Neural cell (in vitro differentiated cells): ENCODE results near the gene DPF1. TPM values are rescaled to one million over a fixed set of nuclear protein-coding genes. Genes with fewer than 3 reads are reported as not detected.

Experiments used
- H2AFZ ChIP-seq: fragments of 200-600, 300-800 bp; sonication (generic), shearing (Covaris generic); 2 replicates; pipeline ENCODE4 v1.6.0; 2014; ENCODE audit warnings: low read depth, mild to moderate bottlenecking, antibody characterized with exemption, low read length, moderate library complexity
- H3F3A ChIP-seq: fragments of 200-600 bp; shearing (Covaris generic); 2 replicates; pipeline ENCODE4 v1.6.1; 2016; ENCODE audit warnings: mild to moderate bottlenecking, moderate library complexity, mixed read lengths, antibody characterized with exemption, low read length; ENCODE audit not compliant: insufficient read depth, poor library complexity, severe bottlenecking
- H3K27ac ChIP-seq: fragments of 200-600, 300-800 bp; sonication (generic), shearing (Covaris generic); 2 replicates; pipeline ENCODE4 v1.5.1; 2014; ENCODE audit warnings: mild to moderate bottlenecking, low read length, moderate library complexity
- H3K27me3 ChIP-seq: fragments of 300-800, 200-600 bp; sonication (generic), shearing (Covaris generic); 2 replicates; pipeline ENCODE4 v1.6.0; 2014; ENCODE audit warnings: mild to moderate bottlenecking, low read depth, low read length, moderate library complexity; ENCODE audit not compliant: insufficient read depth
- H3K36me3 ChIP-seq: fragments of 300-800, 200-600 bp; sonication (generic), shearing (Covaris generic); 2 replicates; pipeline ENCODE4 v1.5.1; 2014; ENCODE audit warnings: mild to moderate bottlenecking, antibody characterized with exemption, low read length, moderate library complexity; ENCODE audit not compliant: insufficient read depth
- H3K4me2 ChIP-seq: fragments of 300-800, 200-600 bp; sonication (generic), shearing (Covaris generic); 2 replicates; pipeline ENCODE4 v1.6.0; 2014; ENCODE audit warnings: mild to moderate bottlenecking, low read length
- H3K4me3 ChIP-seq: fragments of 300-800, 200-600 bp; sonication (generic), shearing (Covaris generic); 2 replicates; pipeline ENCODE4 v1.5.1; 2014; ENCODE audit warnings: mild to moderate bottlenecking, low read length, moderate library complexity
- H3K79me2 ChIP-seq: fragments of 200-600 bp; shearing (Covaris generic); replicated peaks from 2 replicates; pipeline ENCODE4 v1.6.0; 2014; ENCODE audit warnings: mild to moderate bottlenecking, low read length, moderate library complexity; ENCODE audit not compliant: insufficient read depth
- H3K9ac ChIP-seq: fragments of 300-800, 200-600 bp; sonication (generic), shearing (Covaris generic); 2 replicates; pipeline ENCODE4 v1.6.1; 2016; ENCODE audit warnings: mild to moderate bottlenecking, low read length, mixed read lengths
- H3K9me2 ChIP-seq: fragments of 200-600 bp; shearing (Covaris generic); 2 replicates; pipeline ENCODE4 v1.6.1; 2016; ENCODE audit warnings: mild to moderate bottlenecking, low read length, mixed read lengths; ENCODE audit not compliant: insufficient read depth
- H3K9me3 ChIP-seq: fragments of 200-600, 300-800 bp; sonication (generic), shearing (Covaris generic); 2 replicates; pipeline ENCODE4 v1.6.1; 2016; ENCODE audit warnings: mild to moderate bottlenecking, mixed run types, low read length, moderate library complexity, mixed read lengths
- H4K20me1 ChIP-seq: fragments of 200-600 bp; shearing (Covaris generic); 2 replicates; pipeline ENCODE4 v1.6.1; 2016; ENCODE audit warnings: mild to moderate bottlenecking, mixed run types; ENCODE audit not compliant: insufficient read depth
- EP300 ChIP-seq: fragments of 450-650 bp; conservative IDR thresholded peaks from 2 replicates; pipeline ENCODE4 v1.6.1; 2014; ENCODE audit warnings: antibody characterized with exemption, mild to moderate bottlenecking, moderate library complexity; ENCODE audit not compliant: poor library complexity, severe bottlenecking
- EZH2 ChIP-seq: fragments of 200-600, 300-800 bp; shearing (Covaris generic), sonication (generic); IDR thresholded peaks from 2 replicates; pipeline ENCODE4 v1.6.1; 2014; ENCODE audit warnings: antibody characterized with exemption, low read length, borderline replicate concordance, mild to moderate bottlenecking; ENCODE audit not compliant: insufficient read depth, poor library complexity, severe bottlenecking
- MXI1 ChIP-seq: fragments of 450-650 bp; conservative IDR thresholded peaks from 2 replicates; pipeline ENCODE4 v1.6.1; 2014; ENCODE audit warnings: antibody characterized with exemption, mild to moderate bottlenecking; ENCODE audit not compliant: poor library complexity, severe bottlenecking
- POLR2AphosphoS5 ChIP-seq: IDR thresholded peaks from 2 replicates; pipeline ENCODE4 v1.6.1; 2012
- RAD21 ChIP-seq: fragments of 450-650 bp; conservative IDR thresholded peaks from 2 replicates; pipeline ENCODE4 v1.6.1; 2014; ENCODE audit warnings: antibody characterized with exemption, mild to moderate bottlenecking, moderate library complexity
- REST ChIP-seq: IDR thresholded peaks from 2 replicates; pipeline ENCODE4 v1.6.1; 2012; ENCODE audit warnings: borderline replicate concordance
- SMC3 ChIP-seq: fragments of 450-650 bp; conservative IDR thresholded peaks from 2 replicates; pipeline ENCODE4 v1.6.1; 2014; ENCODE audit warnings: antibody characterized with exemption, mild to moderate bottlenecking, moderate library complexity; ENCODE audit not compliant: poor library complexity
- TAF1 ChIP-seq: IDR thresholded peaks from 2 replicates; pipeline ENCODE4 v1.6.1; 2012; ENCODE audit warnings: low read depth
- polyA plus RNA-seq: library from polyadenylated mRNA; depleted of rRNA; stranded (reverse); fragments of >200 nt; gene quantifications from 2 replicates; pipeline ENCODE4 v1.2.3, GENCODE V29; 2014
- TF ChIP-seq, protein P1 (sequence below): fragments of 450-650 bp; IDR thresholded peaks from 2 replicates; pipeline ENCODE4 v1.5.1; 2014; ENCODE audit warnings: antibody characterized with exemption, mild to moderate bottlenecking, moderate library complexity; ENCODE audit not compliant: poor library complexity, severe bottlenecking

DPF1 gene
- polyA plus RNA-seq, 1 donor from 2014 or later = 118 TPM

DNA sequence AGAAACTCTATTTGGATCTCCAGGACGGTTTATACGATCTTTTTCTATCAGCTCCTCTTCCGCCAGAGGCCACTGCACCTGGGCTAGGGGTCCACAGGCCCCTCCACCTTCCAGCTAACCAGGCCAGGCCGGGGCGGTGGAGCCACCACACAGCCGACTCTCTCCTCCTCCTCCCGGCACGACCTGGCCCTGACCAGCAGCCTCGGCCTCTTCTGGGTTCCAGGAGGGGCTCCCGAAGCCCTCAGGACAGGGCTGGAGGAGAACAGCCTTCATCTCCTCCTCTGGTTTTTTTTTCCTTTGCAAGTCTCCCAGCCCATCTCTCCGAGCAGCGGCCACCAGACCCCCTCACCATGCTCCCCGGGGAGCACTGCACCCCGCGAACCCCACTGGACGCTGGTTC is 17.1 kb downstream of the DPF1 start:
- Histone ChIP-seq H3K27me3 (no peaks in the 10 kb centered on the region), H3K9me3 (no peaks in the 10 kb centered on the region), H3K9ac (no peak overlapping the region), H3K36me3 (no peaks in the 10 kb centered on the region), H3K4me3 (no peak overlapping the region), H3K9me2 (no peaks in the 10 kb centered on the region), H3K79me2 (no peaks in the 10 kb centered on the region), H2AFZ (no peak overlapping the region), H3K4me2 (no peak overlapping the region), H3K27ac (no peak overlapping the region), H4K20me1 (no peaks in the 10 kb centered on the region), H3F3A (no peaks in the 10 kb centered on the region)
- TF ChIP-seq SMC3 (no peak), MXI1 (no peak), RAD21 (no peak), TAF1 (no peak), EZH2 (no peak)

DNA sequence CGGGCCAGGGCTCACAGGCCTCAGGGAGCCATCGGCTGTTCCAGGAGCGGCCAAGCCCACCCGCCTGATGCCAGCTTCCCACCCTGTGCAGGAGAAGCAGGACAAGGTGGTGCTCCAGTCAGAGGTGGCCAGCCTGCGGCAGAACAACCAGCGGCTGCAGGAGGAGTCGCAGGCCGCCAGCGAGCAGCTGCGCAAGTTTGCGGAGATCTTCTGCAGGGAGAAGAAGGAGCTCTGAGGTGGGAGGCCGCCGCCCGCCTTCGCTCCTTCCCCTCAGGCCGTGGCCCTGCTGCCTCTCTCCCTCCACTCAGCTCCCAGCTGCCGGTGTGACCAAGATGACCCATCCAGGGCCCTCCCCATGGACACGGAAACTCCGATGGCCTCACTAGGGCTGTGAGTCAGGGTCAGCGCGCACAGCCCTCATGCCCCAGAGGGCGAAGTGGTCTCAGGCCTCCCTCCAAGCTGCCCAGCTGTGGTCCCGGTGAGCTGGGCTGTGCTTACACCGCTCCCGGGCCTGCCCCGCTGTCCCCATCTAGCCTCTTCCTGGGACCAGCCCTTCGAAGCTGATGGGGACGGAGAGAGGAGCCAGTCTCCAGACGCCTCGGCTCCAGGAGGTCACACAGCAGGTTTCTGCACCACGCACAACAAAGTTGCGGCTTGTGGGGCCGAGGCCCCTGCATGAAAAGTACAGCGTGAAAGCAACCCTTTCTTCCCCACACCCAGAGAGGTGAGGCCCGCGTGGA is 17.8 kb downstream of the DPF1 start:
- Histone ChIP-seq H3K4me3 (no peak overlapping the region), H3K79me2 (no peaks in the 10 kb centered on the region), H3K27ac (no peak overlapping the region), H3K4me2 (no peak overlapping the region), H3K9me2 (no peaks in the 10 kb centered on the region), H3K27me3 (no peaks in the 10 kb centered on the region), H3K36me3 (no peaks in the 10 kb centered on the region), H3K9me3 (no peaks in the 10 kb centered on the region), H2AFZ (no peak overlapping the region), H3K9ac (no peak overlapping the region), H4K20me1 (no peaks in the 10 kb centered on the region), H3F3A (no peaks in the 10 kb centered on the region)
- no peak for TF ChIP-seq EZH2
- TF ChIP-seq REST = no peak
- no peak for TF ChIP-seq POLR2AphosphoS5
- no peak for TF ChIP-seq TAF1
- TF ChIP-seq EP300 = no peak
- no peak for TF ChIP-seq SMC3
- TF ChIP-seq, protein P1, sequence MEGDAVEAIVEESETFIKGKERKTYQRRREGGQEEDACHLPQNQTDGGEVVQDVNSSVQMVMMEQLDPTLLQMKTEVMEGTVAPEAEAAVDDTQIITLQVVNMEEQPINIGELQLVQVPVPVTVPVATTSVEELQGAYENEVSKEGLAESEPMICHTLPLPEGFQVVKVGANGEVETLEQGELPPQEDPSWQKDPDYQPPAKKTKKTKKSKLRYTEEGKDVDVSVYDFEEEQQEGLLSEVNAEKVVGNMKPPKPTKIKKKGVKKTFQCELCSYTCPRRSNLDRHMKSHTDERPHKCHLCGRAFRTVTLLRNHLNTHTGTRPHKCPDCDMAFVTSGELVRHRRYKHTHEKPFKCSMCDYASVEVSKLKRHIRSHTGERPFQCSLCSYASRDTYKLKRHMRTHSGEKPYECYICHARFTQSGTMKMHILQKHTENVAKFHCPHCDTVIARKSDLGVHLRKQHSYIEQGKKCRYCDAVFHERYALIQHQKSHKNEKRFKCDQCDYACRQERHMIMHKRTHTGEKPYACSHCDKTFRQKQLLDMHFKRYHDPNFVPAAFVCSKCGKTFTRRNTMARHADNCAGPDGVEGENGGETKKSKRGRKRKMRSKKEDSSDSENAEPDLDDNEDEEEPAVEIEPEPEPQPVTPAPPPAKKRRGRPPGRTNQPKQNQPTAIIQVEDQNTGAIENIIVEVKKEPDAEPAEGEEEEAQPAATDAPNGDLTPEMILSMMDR = no peak
- no peak for TF ChIP-seq RAD21
